ENCODE results near the gene PLEKHG4B. TPM values are rescaled to one million over a fixed set of nuclear protein-coding genes. Genes with fewer than 3 reads are reported as not detected.
"Not testable (repeated sequence)": the region's sequence is repeated elsewhere in the genome, so short reads cannot be mapped to it uniquely, and the experiment has no call there.

The PLEKHG4B gene
- total and polyA plus RNA-seq, 10 donors = under 0.01 to 0.51 (median 0.20) TPM; not detected in 2

- peaks cover 2 to 18% (median 13%) of the 10 kb centered on the region in 6 donors for H3K36me3 ChIP-seq
- peak overlapping the region; percentile 78 to 97 (median 92) for H3K27ac ChIP-seq
- TF ChIP-seq POLR2A (IDR thresholded peaks at IDR 0.05) (no peak), CTCF (IDR thresholded peaks at IDR 0.05 in 8 of 11, conservative IDR thresholded peaks at IDR 0.05 in 3 of 11) (no peak), POLR2AphosphoS5 (IDR thresholded peaks at IDR 0.05) (no peak)
- H3K27me3 ChIP-seq (replicated peaks in 1 of 7) = no peaks in the 10 kb centered on the region
- H3K9me3 ChIP-seq = no peaks in the 10 kb centered on the region
- 6 to 13% (median 9%) methylated on average over 4 of the region's 4 CpGs for WGBS, 5 donors
- no peak for DNase-seq
- intact Hi-C loops (cut with DNase I; ENCODE audit: low total_unique reads) = no loop called here
- H3K4me1 ChIP-seq = peaks cover 20 to 74% (median 62%) of the 10 kb centered on the region in 6 donors
- peak overlapping the region; percentile 82 to 98 (median 88) for H3K4me3 ChIP-seq
These were observed 128.0 kb downstream of the PLEKHG4B start for GRCh38 chr5:219991-220390.

GRCh38 chr5:222951-223715 lies 131.2 kb downstream of the PLEKHG4B start:
- H3K9me3 ChIP-seq; H3K4me3 ChIP-seq; DNase-seq; intact Hi-C loops (cut with DNase I; ENCODE audit: low total_unique reads); H3K27me3 ChIP-seq (replicated peaks in 1 of 7): not testable (repeated sequence)
- Histone ChIP-seq H3K27ac (peak overlapping the region in 4 of 8 donors; percentile 13 to 46 (median 26)), H3K36me3 (peaks cover 7 to 47% (median 44%) of the 10 kb centered on the region in 6 donors), H3K4me1 (peaks cover 20 to 54% (median 50%) of the 10 kb centered on the region in 6 donors)
- 24 to 46% (median 35%) methylated on average over 6 of the region's 6 CpGs for WGBS, 5 donors

- Histone ChIP-seq H3K4me1 (peaks cover 20 to 53% (median 50%) of the 10 kb centered on the region in 6 donors), H3K9me3 (no peaks in the 10 kb centered on the region), H3K27ac (no peak overlapping the region), H3K4me3 (no peak overlapping the region), H3K27me3 (replicated peaks in 1 of 7) (no peaks in the 10 kb centered on the region), H3K36me3 (peaks cover 7 to 53% (median 50%) of the 10 kb centered on the region in 6 donors)
- TF ChIP-seq POLR2AphosphoS5 (IDR thresholded peaks at IDR 0.05) = no peak
- no peak for TF ChIP-seq POLR2A (IDR thresholded peaks at IDR 0.05)
- no peak for TF ChIP-seq CTCF (IDR thresholded peaks at IDR 0.05 in 8 of 11, conservative IDR thresholded peaks at IDR 0.05 in 3 of 11)
- 72 to 88% (median 86%) methylated on average over 6 of the region's 6 CpGs for WGBS, 5 donors
- intact Hi-C loops (cut with DNase I; ENCODE audit: low total_unique reads) = no loop called here
- DNase-seq = no peak
These were observed 131.8 kb downstream of the PLEKHG4B start for GRCh38 chr5:223791-224190.

- no peak for DNase-seq
- Histone ChIP-seq H3K4me3 (no peak overlapping the region), H3K27ac (no peak overlapping the region), H3K36me3 (peaks cover 7 to 69% (median 62%) of the 10 kb centered on the region in 6 donors), H3K9me3 (no peaks in the 10 kb centered on the region), H3K4me1 (peaks cover 16 to 38% (median 35%) of the 10 kb centered on the region in 6 donors), H3K27me3 (replicated peaks in 1 of 7) (no peaks in the 10 kb centered on the region)
- intact Hi-C loops (cut with DNase I; ENCODE audit: low total_unique reads) = no loop called here
- 95 to 97% (median 96%) methylated on average over 14 of the region's 14 CpGs for WGBS, 5 donors
- TF ChIP-seq POLR2AphosphoS5 (IDR thresholded peaks at IDR 0.05) (peak in 1 of 3 donors; percentile 22), CTCF (IDR thresholded peaks at IDR 0.05 in 8 of 11, conservative IDR thresholded peaks at IDR 0.05 in 3 of 11) (no peak)
These were observed 133.4 kb downstream of the PLEKHG4B start for GRCh38 chr5:225334-225733.

Measured in spleen (tissue), 11 donors.